CD4-positive, alpha-beta T cell (primary cell): Measurements from ENCODE around the gene KCNN1. TPM values are rescaled to one million over a fixed set of nuclear protein-coding genes. Genes with fewer than 3 reads are reported as not detected.
"Not testable (repeated sequence)": the region's sequence is repeated elsewhere in the genome, so short reads cannot be mapped to it uniquely, and the experiment has no call there.

Experiments used
- ATAC-seq: fragments of 200-7000 bp; cut with Tn5 transposase; one replicate; pipeline ENCODE4 v1.10.0; 2022; ENCODE audit warnings: mild to moderate bottlenecking; ENCODE audit not compliant: poor library complexity
- CTCF ChIA-PET: fragments of 350-600 bp; sonication (Branson Sonifier 250); formaldehyde crosslinking; loops from one replicate; lab custom pipeline; 2021; ENCODE audit warnings: antibody characterized with exemption, inconsistent platforms; lab: Charles Lee
- POLR2A ChIA-PET: fragments of 350-600 bp; sonication (Branson Sonifier 250); formaldehyde crosslinking; loops from one replicate; lab custom pipeline; 2021; ENCODE audit warnings: antibody characterized with exemption, inconsistent platforms; lab: Charles Lee
- DNase-seq, 14 experiments: peaks; one replicate each; pipeline ENCODE4 v3.0.0-alpha.2; 2013 to 2020; ENCODE audit warnings: mixed read lengths in 2 of 14
- H3K27ac ChIP-seq, 2 donors: one replicate each; pipeline versions ENCODE4 v1.5.1 to v1.7.0; 2013; ENCODE audit warnings: low read length in 2 of 2, low read depth in 1 of 2, mild to moderate bottlenecking in 1 of 2
- H3K27me3 ChIP-seq, 2 experiments: 1 replicate in 1 of 2; 2 replicates in 1 of 2; pipeline versions ENCODE4 v1.6.1 to v1.7.0; 2013; ENCODE audit warnings: low read length in 2 of 2, control low read depth in 1 of 2, mild to moderate bottlenecking in 1 of 2, moderate library complexity in 1 of 2; ENCODE audit not compliant: insufficient read depth in 2 of 2, control insufficient read depth in 1 of 2
- H3K36me3 ChIP-seq: one replicate; pipeline ENCODE4 v1.6.1; 2013; ENCODE audit warnings: low read length, control low read depth; ENCODE audit not compliant: insufficient read depth
- H3K4me1 ChIP-seq: one replicate; pipeline ENCODE4 v1.6.1; 2013; ENCODE audit warnings: low read length, control low read depth; ENCODE audit not compliant: insufficient read depth
- H3K4me3 ChIP-seq: one replicate; pipeline ENCODE4 v1.5.1; 2013; ENCODE audit warnings: mild to moderate bottlenecking, low read length, moderate library complexity
- H3K9me3 ChIP-seq, 2 experiments: 1 replicate in 1 of 2; 2 replicates in 1 of 2; pipeline versions ENCODE4 v1.6.1 to v1.7.0; 2013; ENCODE audit warnings: low read length in 2 of 2, mild to moderate bottlenecking in 2 of 2, control low read depth in 1 of 2, moderate library complexity in 1 of 2; ENCODE audit not compliant: control insufficient read depth in 1 of 2, insufficient read depth in 1 of 2
- H3K27ac Mint-ChIP-seq: one replicate; pipeline ENCODE4 v1.8.0; 2020; ENCODE audit warnings: mixed read lengths
- H3K27me3 Mint-ChIP-seq: one replicate; pipeline ENCODE4 v1.8.0; 2021; ENCODE audit warnings: mixed read lengths
- H3K36me3 Mint-ChIP-seq: one replicate; pipeline ENCODE4 v1.8.0; 2021; ENCODE audit warnings: low read depth, mixed read lengths
- H3K4me1 Mint-ChIP-seq: one replicate; pipeline ENCODE4 v1.8.0; 2021; ENCODE audit warnings: low read depth, mixed read lengths
- H3K4me3 Mint-ChIP-seq: one replicate; pipeline ENCODE4 v1.8.0; 2020; ENCODE audit warnings: mild to moderate bottlenecking, mixed read lengths
- H3K9me3 Mint-ChIP-seq: one replicate; pipeline ENCODE4 v1.8.0; 2020; ENCODE audit warnings: mixed read lengths
- intact Hi-C, 2 experiments: fragments of 100-400 bp; cut with DNase I in 1 of 2; cut with micrococcal nuclease in 1 of 2; formaldehyde crosslinking; loops; one replicate each; pipeline versions ENCODE4 v1.15.1 to v1.9.0; 2023 to 2025; cut with DNase I, micrococcal nuclease
- total RNA-seq, 174 experiments: library from RNA in 2 of 174; stranded (reverse) in 2 of 174; gene quantifications; one replicate each; pipeline ENCODE4 v1.2.3 and lab custom pipeline; 2021 to 2026
- TF ChIP-seq, protein P1 (sequence below): fragments of 200-600 bp; IDR thresholded peaks from one replicate; pipeline ENCODE4 v1.8.0; 2022; ENCODE audit warnings: antibody characterized with exemption, mild to moderate bottlenecking

The KCNN1 gene
- total RNA-seq, 2 experiments from 2014 or later: not detected

DNA sequence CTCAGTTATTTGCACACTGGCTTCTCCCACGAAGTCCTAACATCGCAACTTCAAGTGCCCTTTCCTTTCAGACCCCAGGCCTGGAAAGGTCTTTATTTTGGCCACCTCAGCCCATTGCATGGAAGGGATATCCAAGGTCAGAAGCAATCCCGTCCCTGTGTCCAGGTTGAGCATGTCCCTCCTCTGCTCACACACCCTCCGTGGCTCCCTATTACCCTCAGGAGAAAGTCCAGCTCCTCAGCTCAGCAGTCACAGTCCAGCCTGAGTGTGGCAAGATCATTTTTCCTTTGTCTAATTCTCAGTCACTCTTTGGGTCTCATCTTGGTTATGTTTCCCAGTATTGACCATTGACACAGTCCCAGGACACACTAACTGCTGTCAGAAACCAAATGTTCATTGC lies 60.2 kb downstream of the KCNN1 start:
- TF ChIP-seq, protein P1, sequence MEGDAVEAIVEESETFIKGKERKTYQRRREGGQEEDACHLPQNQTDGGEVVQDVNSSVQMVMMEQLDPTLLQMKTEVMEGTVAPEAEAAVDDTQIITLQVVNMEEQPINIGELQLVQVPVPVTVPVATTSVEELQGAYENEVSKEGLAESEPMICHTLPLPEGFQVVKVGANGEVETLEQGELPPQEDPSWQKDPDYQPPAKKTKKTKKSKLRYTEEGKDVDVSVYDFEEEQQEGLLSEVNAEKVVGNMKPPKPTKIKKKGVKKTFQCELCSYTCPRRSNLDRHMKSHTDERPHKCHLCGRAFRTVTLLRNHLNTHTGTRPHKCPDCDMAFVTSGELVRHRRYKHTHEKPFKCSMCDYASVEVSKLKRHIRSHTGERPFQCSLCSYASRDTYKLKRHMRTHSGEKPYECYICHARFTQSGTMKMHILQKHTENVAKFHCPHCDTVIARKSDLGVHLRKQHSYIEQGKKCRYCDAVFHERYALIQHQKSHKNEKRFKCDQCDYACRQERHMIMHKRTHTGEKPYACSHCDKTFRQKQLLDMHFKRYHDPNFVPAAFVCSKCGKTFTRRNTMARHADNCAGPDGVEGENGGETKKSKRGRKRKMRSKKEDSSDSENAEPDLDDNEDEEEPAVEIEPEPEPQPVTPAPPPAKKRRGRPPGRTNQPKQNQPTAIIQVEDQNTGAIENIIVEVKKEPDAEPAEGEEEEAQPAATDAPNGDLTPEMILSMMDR: no peak
- Mint-ChIP-seq H3K4me3 (no peak overlapping the region), H3K4me1 (peaks cover 43% of the 10 kb centered on the region), H3K27ac (peak overlapping the region; percentile 33), H3K36me3 (no peaks in the 10 kb centered on the region), H3K9me3 (no peaks in the 10 kb centered on the region), H3K27me3 (no peaks in the 10 kb centered on the region)
- intact Hi-C loops: no loop called here
- peaks cover 39% of the 10 kb centered on the region for H3K4me1 ChIP-seq
- H3K9me3 ChIP-seq: no peaks in the 10 kb centered on the region
- no peak for DNase-seq
- no peak overlapping the region for H3K4me3 ChIP-seq
- ChIA-PET POLR2A (no interaction called here), CTCF (no interaction called here)
- no peaks in the 10 kb centered on the region for H3K36me3 ChIP-seq
- ATAC-seq: no peak
- no peaks in the 10 kb centered on the region for H3K27me3 ChIP-seq
- no peak overlapping the region for H3K27ac ChIP-seq

DNA sequence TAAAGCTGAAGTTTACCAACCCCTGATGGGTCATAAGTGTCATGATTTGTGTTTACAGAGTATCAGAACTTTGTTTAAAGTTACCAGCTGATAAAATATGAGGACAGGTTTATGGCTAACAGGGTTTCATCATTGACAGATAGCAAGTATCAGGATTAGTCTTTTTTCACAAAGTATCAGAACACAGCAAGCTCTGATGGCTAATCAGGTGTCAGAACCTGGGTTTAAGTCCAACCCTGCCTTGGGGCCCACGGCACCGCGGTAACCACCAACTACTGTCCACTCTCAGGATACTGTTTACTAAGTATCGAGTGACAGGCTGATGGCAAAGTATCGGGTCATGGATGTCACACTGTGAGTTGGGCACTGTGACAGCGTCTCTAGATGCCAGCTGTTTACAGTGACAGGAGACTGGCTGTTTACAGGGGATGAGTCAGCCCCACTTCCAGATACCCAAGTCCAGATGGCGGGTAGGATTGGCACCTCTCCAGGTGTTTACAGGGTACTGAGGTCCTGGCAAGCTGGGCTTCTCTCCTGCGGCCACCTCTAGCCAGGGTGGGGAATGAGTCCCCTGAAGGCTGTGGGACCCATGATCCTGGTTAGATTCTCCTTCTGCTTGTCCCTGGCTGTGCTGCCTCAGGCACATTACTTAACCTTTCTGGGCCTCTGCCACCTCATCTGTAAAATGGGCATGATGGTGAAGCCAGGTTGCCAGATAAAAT lies 62.9 kb downstream of the KCNN1 start:
- ChIA-PET CTCF (interaction anchor here (0.9 to 1.4 kb wide), 2 partner anchors 97 to 358 kb away, joined by 3 to 4 read pairs; partner anchors contain the start of gene CCDC124), POLR2A (interaction anchor here (0.7 to 1.6 kb wide), 4 partner anchors 9 to 122 kb away, joined by 3 to 5 read pairs (median 3); no protein-coding TSS in a partner anchor)
- no peak overlapping the region for H3K27ac ChIP-seq
- Mint-ChIP-seq H3K4me3 (no peak overlapping the region), H3K27me3 (no peaks in the 10 kb centered on the region), H3K4me1 (peaks cover 19% of the 10 kb centered on the region), H3K36me3 (no peaks in the 10 kb centered on the region), H3K27ac (no peak overlapping the region), H3K9me3 (no peaks in the 10 kb centered on the region)
- no peaks in the 10 kb centered on the region for H3K27me3 ChIP-seq
- no peak overlapping the region for H3K4me3 ChIP-seq
- intact Hi-C loops: loop anchor here in 1 of 2 experiments (2.0 kb wide), 1 partner anchor 17 kb away; no protein-coding TSS in a partner anchor
- TF ChIP-seq, protein P1: no peak
- no peak for ATAC-seq
- H3K4me1 ChIP-seq: peaks cover 14% of the 10 kb centered on the region
- H3K9me3 ChIP-seq: no peaks in the 10 kb centered on the region
- H3K36me3 ChIP-seq: no peaks in the 10 kb centered on the region
- DNase-seq: peak in 2 of 14 experiments; percentile 27 to 28

DNA sequence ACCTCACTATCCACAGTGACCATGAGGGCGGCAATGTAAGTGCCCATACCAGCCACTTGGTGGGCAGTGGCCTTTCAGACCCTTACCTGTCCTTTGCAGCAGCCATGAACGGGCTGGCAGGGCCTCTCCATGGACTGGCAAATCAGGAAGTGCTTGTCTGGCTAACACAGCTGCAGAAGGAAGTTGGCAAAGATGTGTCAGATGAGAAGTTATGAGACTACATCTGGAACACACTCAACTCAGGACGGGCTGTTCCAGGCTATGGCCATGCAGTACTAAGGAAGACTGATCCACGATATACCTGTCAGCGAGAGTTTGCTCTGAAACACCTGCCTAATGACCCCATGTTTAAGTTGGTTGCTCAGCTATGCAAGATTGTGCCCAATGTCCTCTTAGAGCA lies 64.5 kb downstream of the KCNN1 start:
- peak in 1 of 14 experiments; percentile 38 for DNase-seq

DNA sequence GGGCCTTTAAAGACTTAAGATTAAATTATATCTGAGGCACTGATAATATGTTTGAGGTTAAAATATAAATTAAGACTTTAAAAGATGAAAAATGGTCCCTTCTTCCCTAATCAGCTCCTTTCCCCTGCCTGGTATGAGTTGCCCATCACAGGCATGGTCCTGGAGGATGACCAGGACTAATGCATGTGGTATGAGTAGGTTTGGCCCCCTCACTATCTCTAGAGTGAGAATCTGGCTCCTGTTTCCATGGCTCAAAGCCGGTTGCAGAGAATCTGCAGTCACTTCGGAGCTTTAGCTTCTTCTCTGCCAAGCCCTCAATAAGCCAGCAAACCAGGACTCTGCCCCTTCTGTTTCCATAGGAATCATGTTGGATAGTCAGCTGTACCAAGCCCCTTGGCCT lies 65.2 kb downstream of the KCNN1 start:
- POLR2A ChIA-PET: interaction anchor here (0.6 to 2.1 kb wide), 3 partner anchors 9 to 20 kb away, joined by 3 to 11 read pairs (median 4); no protein-coding TSS in a partner anchor
- intact Hi-C loops, H3K27me3 Mint-ChIP-seq: not testable (repeated sequence)

More for the DNA sequence above, 64.5 kb downstream of the KCNN1 start:
- H3K36me3 Mint-ChIP-seq, H3K9me3 ChIP-seq, H3K27me3 ChIP-seq, H3K4me3 Mint-ChIP-seq, H3K4me3 ChIP-seq, intact Hi-C loops, H3K36me3 ChIP-seq, ATAC-seq, H3K27me3 Mint-ChIP-seq, H3K9me3 Mint-ChIP-seq, H3K27ac ChIP-seq: not testable (repeated sequence)
- ChIA-PET CTCF (interaction anchor here (1.4 kb wide), 1 partner anchor 93 kb away, joined by 3 read pairs; no protein-coding TSS in a partner anchor), POLR2A (interaction anchor here (0.7 to 2.1 kb wide), 2 partner anchors 13 to 21 kb away, joined by 4 to 11 read pairs; no protein-coding TSS in a partner anchor)
- H3K4me1 ChIP-seq: peaks cover 16% of the 10 kb centered on the region
- Mint-ChIP-seq H3K27ac (peak overlapping the region; percentile 25), H3K4me1 (peaks cover 11% of the 10 kb centered on the region)

More for the DNA sequence above, 65.2 kb downstream of the KCNN1 start:
- not testable (repeated sequence) for H3K4me1 Mint-ChIP-seq, DNase-seq, H3K9me3 ChIP-seq, ATAC-seq, H3K27me3 ChIP-seq, H3K4me3 ChIP-seq, H3K4me3 Mint-ChIP-seq, H3K9me3 Mint-ChIP-seq, H3K27ac ChIP-seq, H3K36me3 Mint-ChIP-seq, H3K27ac Mint-ChIP-seq, H3K36me3 ChIP-seq
- H3K4me1 ChIP-seq: peaks cover 16% of the 10 kb centered on the region
- CTCF ChIA-PET: interaction anchor here (1.4 kb wide), 1 partner anchor 94 kb away, joined by 3 read pairs; no protein-coding TSS in a partner anchor
